Measurements from ENCODE around the gene BMP5.

BMP5 gene

GRCh38 chr6:55825402-55826051, 49.9 kb downstream of the BMP5 start:
- H3F3A ChIP-seq (ENCODE audit: low read depth): no peaks in the 10 kb centered on the region
- no peaks in the 10 kb centered on the region for H3K9me2 ChIP-seq (replicated peaks; ENCODE audit: low read depth, low read length)
- no peaks in the 10 kb centered on the region for H3K4me1 ChIP-seq (ENCODE audit: insufficient read depth, low read length, poor library complexity, severe bottlenecking)
- no peaks in the 10 kb centered on the region for H3K36me3 ChIP-seq (ENCODE audit: insufficient read depth, low read length)
- no peak overlapping the region for H3K4me2 ChIP-seq (ENCODE audit: low read depth, low read length, poor library complexity, severe bottlenecking)
- TF ChIP-seq EZH2phosphoT487 (IDR thresholded peaks at IDR 0.05; ENCODE audit: borderline replicate concordance) (no peak), CTCF (conservative IDR thresholded peaks at IDR 0.05; ENCODE audit: low read length) (no peak)
- no peak overlapping the region for H3K4me3 ChIP-seq (ENCODE audit: low read length, poor library complexity, severe bottlenecking)
- H4K20me1 ChIP-seq (ENCODE audit: insufficient read depth, low read length, poor library complexity, severe bottlenecking): no peaks in the 10 kb centered on the region
- H3K27me3 ChIP-seq (ENCODE audit: insufficient read depth, low read length, poor library complexity, severe bottlenecking): no peaks in the 10 kb centered on the region
- no peaks in the 10 kb centered on the region for H3K9me3 ChIP-seq (ENCODE audit: insufficient read depth, low read depth, low read length)
- H3K9ac ChIP-seq (ENCODE audit: low read depth, low read length, poor library complexity, severe bottlenecking): no peak overlapping the region
- H3K79me2 ChIP-seq (ENCODE audit: insufficient read depth, low read length): no peaks in the 10 kb centered on the region
- no peak overlapping the region for H2AFZ ChIP-seq (ENCODE audit: low read length)

GRCh38 chr6:55822815-55823214, 52.6 kb downstream of the BMP5 start:
- H3K9ac ChIP-seq (ENCODE audit: low read depth, low read length, poor library complexity, severe bottlenecking): no peak overlapping the region
- no peaks in the 10 kb centered on the region for H3K9me3 ChIP-seq (ENCODE audit: insufficient read depth, low read depth, low read length)
- no peaks in the 10 kb centered on the region for H4K20me1 ChIP-seq (ENCODE audit: insufficient read depth, low read length, poor library complexity, severe bottlenecking)
- no peak overlapping the region for H3K4me3 ChIP-seq (ENCODE audit: low read length, poor library complexity, severe bottlenecking)
- H3K4me1 ChIP-seq (ENCODE audit: insufficient read depth, low read length, poor library complexity, severe bottlenecking): no peaks in the 10 kb centered on the region
- no peaks in the 10 kb centered on the region for H3K9me2 ChIP-seq (replicated peaks; ENCODE audit: low read depth, low read length)
- no peaks in the 10 kb centered on the region for H3K79me2 ChIP-seq (ENCODE audit: insufficient read depth, low read length)
- H3F3A ChIP-seq (ENCODE audit: low read depth): no peaks in the 10 kb centered on the region
- H3K27me3 ChIP-seq (ENCODE audit: insufficient read depth, low read length, poor library complexity, severe bottlenecking): no peaks in the 10 kb centered on the region
- H3K4me2 ChIP-seq (ENCODE audit: low read depth, low read length, poor library complexity, severe bottlenecking): no peak overlapping the region
- no peak overlapping the region for H2AFZ ChIP-seq (ENCODE audit: low read length)
- TF ChIP-seq EZH2phosphoT487 (IDR thresholded peaks at IDR 0.05; ENCODE audit: borderline replicate concordance): no peak
- no peak for TF ChIP-seq CTCF (conservative IDR thresholded peaks at IDR 0.05; ENCODE audit: low read length)
- H3K36me3 ChIP-seq (ENCODE audit: insufficient read depth, low read length): no peaks in the 10 kb centered on the region

- H3K9me2 ChIP-seq (replicated peaks; ENCODE audit: low read depth, low read length): no peaks in the 10 kb centered on the region
These were observed 53.4 kb downstream of the BMP5 start for GRCh38 chr6:55822005-55822404.

More at GRCh38 chr6:55822005-55822404, 53.4 kb downstream of the BMP5 start:
- no peak overlapping the region for H3K9ac ChIP-seq (ENCODE audit: low read depth, low read length, poor library complexity, severe bottlenecking)
- H3K4me1 ChIP-seq (ENCODE audit: insufficient read depth, low read length, poor library complexity, severe bottlenecking): no peaks in the 10 kb centered on the region
- H3K4me3 ChIP-seq (ENCODE audit: low read length, poor library complexity, severe bottlenecking): no peak overlapping the region
- H3K4me2 ChIP-seq (ENCODE audit: low read depth, low read length, poor library complexity, severe bottlenecking): no peak overlapping the region
- H3K79me2 ChIP-seq (ENCODE audit: insufficient read depth, low read length): no peaks in the 10 kb centered on the region
- H3F3A ChIP-seq (ENCODE audit: low read depth): no peaks in the 10 kb centered on the region
- TF ChIP-seq CTCF (conservative IDR thresholded peaks at IDR 0.05; ENCODE audit: low read length): no peak
- no peak for TF ChIP-seq EZH2phosphoT487 (IDR thresholded peaks at IDR 0.05; ENCODE audit: borderline replicate concordance)
- H2AFZ ChIP-seq (ENCODE audit: low read length): no peak overlapping the region
- no peaks in the 10 kb centered on the region for H3K9me3 ChIP-seq (ENCODE audit: insufficient read depth, low read depth, low read length)
- H3K36me3 ChIP-seq (ENCODE audit: insufficient read depth, low read length): no peaks in the 10 kb centered on the region
- H3K27me3 ChIP-seq (ENCODE audit: insufficient read depth, low read length, poor library complexity, severe bottlenecking): no peaks in the 10 kb centered on the region
- H4K20me1 ChIP-seq (ENCODE audit: insufficient read depth, low read length, poor library complexity, severe bottlenecking): no peaks in the 10 kb centered on the region
